IMR-90 (cell line): Measurements from ENCODE around the gene PRKCH. TPM values are rescaled to one million over a fixed set of nuclear protein-coding genes. Genes with fewer than 3 reads are reported as not detected.

Experiments
- ATAC-seq: fragments of 200-7000 bp; cut with Tn5 transposase; 2 replicates; pipeline ENCODE4 v1.9.1; 2020; ENCODE audit warnings: low read depth, mild to moderate bottlenecking, moderate library complexity
- BruUV-seq: library from RNA; stranded (reverse); fragments of 400-500 nt; replicated peaks from 2 replicates; lab custom pipeline; 2021; lab: Mats Ljungman, UMichigan
- CTCF ChIA-PET: fragments of 300-600 bp; formaldehyde crosslinking; extraction: SDS; loops from one replicate; lab custom pipeline; 2021; ENCODE audit warnings: antibody characterized with exemption; lab: Yijun Ruan, JAX
- POLR2A ChIA-PET: fragments of 300-600 bp; sonication (Branson Sonifier 250); formaldehyde crosslinking; loops from one replicate; lab custom pipeline; 2022; ENCODE audit warnings: antibody characterized with exemption; ENCODE audit not compliant: unreplicated experiment; lab: Charles Lee
- DNase-seq: peaks from one replicate; pipeline ENCODE4 v3.0.0; 2013
- H2AFZ ChIP-seq: replicated peaks from 2 replicates; pipeline ENCODE3; 2013; ENCODE audit warnings: low read length, mild to moderate bottlenecking; ENCODE audit not compliant: poor library complexity
- H2AK5ac ChIP-seq: 2 replicates; pipeline ENCODE4 v1.6.1; 2013; ENCODE audit warnings: low read depth, low read length, inconsistent platforms
- H2AK9ac ChIP-seq: replicated peaks from 2 replicates; pipeline ENCODE3; 2013; ENCODE audit warnings: mild to moderate bottlenecking, low read depth, low read length, moderate library complexity; ENCODE audit not compliant: poor library complexity
- H2BK120ac ChIP-seq: 2 replicates; pipeline ENCODE4 v1.6.1; 2013; ENCODE audit warnings: low read depth, low read length, inconsistent platforms
- H2BK15ac ChIP-seq: 3 replicates; pipeline ENCODE4 v1.6.1; 2013; ENCODE audit warnings: low read depth, low read length, inconsistent platforms
- H2BK20ac ChIP-seq: 2 replicates; pipeline ENCODE4 v1.6.1; 2013; ENCODE audit warnings: low read depth, mild to moderate bottlenecking, inconsistent platforms, low read length, moderate library complexity
- H2BK5ac ChIP-seq: 2 replicates; pipeline ENCODE4 v1.6.1; 2013; ENCODE audit warnings: mild to moderate bottlenecking, low read depth, low read length, inconsistent platforms; ENCODE audit not compliant: poor library complexity, severe bottlenecking
- H3K14ac ChIP-seq: replicated peaks from 2 replicates; pipeline ENCODE4 v1.6.1; 2013; ENCODE audit warnings: low read depth, low read length, inconsistent platforms
- H3K18ac ChIP-seq: 2 replicates; pipeline ENCODE4 v1.6.1; 2013; ENCODE audit warnings: low read depth, low read length, control low read depth
- H3K23ac ChIP-seq: 2 replicates; pipeline ENCODE4 v1.6.1; 2013; ENCODE audit warnings: low read depth, low read length, inconsistent platforms
- H3K27ac ChIP-seq: 2 replicates; pipeline ENCODE4 v1.5.1; 2013; ENCODE audit warnings: mild to moderate bottlenecking, control low read depth, low read length; ENCODE audit not compliant: insufficient read depth
- H3K27me3 ChIP-seq: 2 replicates; pipeline ENCODE4 v1.6.1; 2013; ENCODE audit warnings: low read length; ENCODE audit not compliant: control insufficient read depth, insufficient read depth
- H3K36me3 ChIP-seq: 2 replicates; pipeline ENCODE4 v1.6.1; 2013; ENCODE audit warnings: low read length, mixed read lengths; ENCODE audit not compliant: control insufficient read depth, insufficient read depth
- H3K4ac ChIP-seq: 2 replicates; pipeline ENCODE4 v1.6.1; 2013; ENCODE audit warnings: low read depth, low read length, inconsistent platforms
- H3K4me1 ChIP-seq: 2 replicates; pipeline ENCODE4 v1.6.1; 2013; ENCODE audit warnings: low read length, mixed read lengths; ENCODE audit not compliant: control insufficient read depth, insufficient read depth
- H3K4me2 ChIP-seq: 2 replicates; pipeline ENCODE4 v1.6.1; 2013; ENCODE audit warnings: low read depth, mild to moderate bottlenecking, control low read depth, low read length, moderate library complexity
- H3K4me3 ChIP-seq: 2 replicates; pipeline ENCODE4 v1.5.1; 2013; ENCODE audit warnings: low read depth, mild to moderate bottlenecking, control low read depth, low read length, moderate library complexity; ENCODE audit not compliant: insufficient read depth
- H3K56ac ChIP-seq: 2 replicates; pipeline ENCODE4 v1.6.1; 2013; ENCODE audit warnings: low read length, inconsistent platforms; ENCODE audit not compliant: insufficient read depth; ENCODE audit errors: extremely low read depth
- H3K79me1 ChIP-seq, 2 experiments: 2 replicates each; pipeline ENCODE4 v1.6.1; 2013; ENCODE audit warnings: low read length in 2 of 2, inconsistent platforms in 1 of 2, low read depth in 1 of 2
- H3K9ac ChIP-seq: 2 replicates; pipeline ENCODE4 v1.6.1; 2013; ENCODE audit warnings: low read depth, low read length, control low read depth
- H3K9me1 ChIP-seq: 2 replicates; pipeline ENCODE4 v1.6.1; 2013; ENCODE audit warnings: low read length, inconsistent platforms; ENCODE audit not compliant: insufficient read depth
- H3K9me3 ChIP-seq: 2 replicates; pipeline ENCODE4 v1.6.1; 2013; ENCODE audit warnings: low read length; ENCODE audit not compliant: control insufficient read depth, insufficient read depth
- H4K20me1 ChIP-seq: 2 replicates; pipeline ENCODE4 v1.6.1; 2013; ENCODE audit warnings: low read length, inconsistent platforms; ENCODE audit not compliant: insufficient read depth
- H4K5ac ChIP-seq: 2 replicates; pipeline ENCODE4 v1.6.1; 2013; ENCODE audit warnings: mild to moderate bottlenecking, low read depth, low read length, control low read depth
- H4K8ac ChIP-seq, 2 experiments: 2 replicates each; pipeline ENCODE4 v1.6.1; 2013; ENCODE audit warnings: low read depth in 2 of 2, low read length in 2 of 2, control low read depth in 1 of 2, inconsistent platforms in 1 of 2
- H4K91ac ChIP-seq: 2 replicates; pipeline ENCODE4 v1.6.1; 2013; ENCODE audit warnings: low read depth, low read length, inconsistent platforms; ENCODE audit not compliant: insufficient read depth
- POLR2A ChIP-seq: IDR thresholded peaks from 2 replicates; pipeline ENCODE4 v1.6.1; 2012; ENCODE audit warnings: mild to moderate bottlenecking, low read depth, low read length
- WGBS, 2 experiments: methylation state at CpG; one replicate each; pipeline versions ENCODE4 v1.1.5 to v1.1.7; 2013; ENCODE audit warnings: missing lambda C conversion rate in 2 of 2; ENCODE audit not compliant: insufficient read length in 1 of 2; ENCODE audit errors: extremely low coverage in 2 of 2; 5-methylcytosine and 5-hydroxymethylcytosine counted together
- dilution Hi-C: fragments of 300-500 bp; cut with HindIII; formaldehyde crosslinking; loops from one replicate; pipeline ENCODE4 v1.14.3; 2018; ENCODE audit warnings: low sequenced_read_pairs; ENCODE audit not compliant: unreplicated experiment
- in situ Hi-C: fragments of 300-500 bp; cut with MboI; formaldehyde crosslinking; loops from 3 replicates; pipeline ENCODE4 v1.14.3; 2019; ENCODE audit warnings: low sequenced_read_pairs, inconsistent platforms, mixed read lengths
- intact Hi-C: fragments of 100-400 bp; cut with micrococcal nuclease; formaldehyde crosslinking; loops from 2 replicates; pipeline ENCODE4 v1.10.0; 2022
- polyA plus RNA-seq, 3 experiments: library from polyadenylated mRNA; depleted of rRNA; stranded (reverse); fragments of >200 nt; gene quantifications; 2 replicates each; pipeline ENCODE4 v1.2.3, GENCODE V29; 2012; ENCODE audit warnings: low replicate concordance in 1 of 3
- total RNA-seq: library from RNA; depleted of rRNA; stranded (reverse); fragments of >200 nt; gene quantifications from 2 replicates; pipeline ENCODE4 v1.2.3, GENCODE V29; 2012

The PRKCH gene
- total and polyA plus RNA-seq, 2 of the 4 experiments (the other 2 are of a cell fraction), result 1.6 to 2.3 TPM

GRCh38 chr14:61451491-61451890, 130.1 kb downstream of the PRKCH start:
- H3K79me1 ChIP-seq, result no peaks in the 10 kb centered on the region
- H3K4me2 ChIP-seq, result no peak overlapping the region
- dilution Hi-C loops, result loop anchor here (25.0 kb wide), 1 partner anchor 261 kb away; no protein-coding TSS in a partner anchor
- H2AK9ac ChIP-seq, result no peak overlapping the region
- H4K91ac ChIP-seq, result no peak overlapping the region
- no peaks in the 10 kb centered on the region for H4K20me1 ChIP-seq
- no peak overlapping the region for H2BK15ac ChIP-seq
- H3K27ac ChIP-seq, result no peak overlapping the region
- no peak overlapping the region for H3K9ac ChIP-seq
- no CpG with 5 or more reads among the region's 2 CpGs for WGBS, 2 experiments
- peaks cover 51% of the 10 kb centered on the region for H3K27me3 ChIP-seq
- no peak overlapping the region for H2BK20ac ChIP-seq
- DNase-seq, result no peak
- no peak overlapping the region for H2AK5ac ChIP-seq
- H3K18ac ChIP-seq, result no peak overlapping the region
- no peak overlapping the region for H3K4me3 ChIP-seq
- H2BK120ac ChIP-seq, result no peak overlapping the region
- no peak overlapping the region for H4K8ac ChIP-seq
- POLR2A ChIA-PET, result no interaction called here
- TF ChIP-seq POLR2A, result no peak
- no peak overlapping the region for H4K5ac ChIP-seq
- no peak overlapping the region for H2AFZ ChIP-seq
- no peak for ATAC-seq
- H3K4ac ChIP-seq, result no peak overlapping the region
- no peak overlapping the region for H2BK5ac ChIP-seq
- no peak overlapping the region for H3K14ac ChIP-seq
- H3K9me3 ChIP-seq, result no peaks in the 10 kb centered on the region
- no peaks in the 10 kb centered on the region for H3K9me1 ChIP-seq
- H3K4me1 ChIP-seq, result no peaks in the 10 kb centered on the region
- in situ Hi-C loops, result no loop called here
- H3K56ac ChIP-seq, result no peak overlapping the region
- no TSS peak for BruUV-seq
- intact Hi-C loops, result no loop called here
- no peaks in the 10 kb centered on the region for H3K36me3 ChIP-seq
- CTCF ChIA-PET, result interaction anchor here (0.6 to 1.3 kb wide), 2 partner anchors 382 to 386 kb away, joined by 3 to 5 read pairs; no protein-coding TSS in a partner anchor
- H3K23ac ChIP-seq, result no peak overlapping the region
